Adrenal gland (tissue), 5 donors: ENCODE results near the gene TMEM266.

Experiments
- CTCF ChIP-seq, 6 experiments: fragments of 450-650 bp in 4 of 6; fragments of 200-600 bp in 2 of 6; sonication (generic) in 1 of 6; IDR thresholded peaks; 1 replicate in 5 of 6; 2 replicates in 1 of 6; pipeline versions ENCODE4 v1.5.1 to v1.8.0; 2016 to 2021; ENCODE audit warnings: antibody characterized with exemption in 6 of 6, mild to moderate bottlenecking in 2 of 6, moderate library complexity in 1 of 6
- POLR2A ChIP-seq, 2 donors: fragments of 450-650 bp; IDR thresholded peaks; one replicate each; pipeline ENCODE4 v1.6.1; 2017; ENCODE audit warnings: antibody characterized with exemption in 2 of 2, mild to moderate bottlenecking in 2 of 2, moderate library complexity in 1 of 2
- donor health status: DM: no; HTN: no; CAD: no.

GRCh38 chr15:76138436-76138835 is 78.7 kb downstream of the TMEM266 start:
- TF ChIP-seq CTCF (IDR thresholded peaks at IDR 0.05) = no peak
- no peak for TF ChIP-seq POLR2A (IDR thresholded peaks at IDR 0.05)
